CD4-positive, alpha-beta T cell (primary cell): ENCODE data around the gene NEK1. TPM values are rescaled to one million over a fixed set of nuclear protein-coding genes. Genes with fewer than 3 reads are reported as not detected.

Experiments
- ATAC-seq: fragments of 200-7000 bp; cut with Tn5 transposase; one replicate; pipeline ENCODE4 v1.10.0; 2022; ENCODE audit warnings: mild to moderate bottlenecking; ENCODE audit not compliant: poor library complexity
- CTCF ChIA-PET: fragments of 350-600 bp; sonication (Branson Sonifier 250); formaldehyde crosslinking; loops from one replicate; lab custom pipeline; 2021; ENCODE audit warnings: antibody characterized with exemption, inconsistent platforms; lab: Charles Lee
- POLR2A ChIA-PET: fragments of 350-600 bp; sonication (Branson Sonifier 250); formaldehyde crosslinking; loops from one replicate; lab custom pipeline; 2021; ENCODE audit warnings: antibody characterized with exemption, inconsistent platforms; lab: Charles Lee
- DNase-seq, 14 experiments: peaks; one replicate each; pipeline ENCODE4 v3.0.0-alpha.2; 2013 to 2020; ENCODE audit warnings: mixed read lengths in 2 of 14
- H3K27ac ChIP-seq, 2 donors: one replicate each; pipeline versions ENCODE4 v1.5.1 to v1.7.0; 2013; ENCODE audit warnings: low read length in 2 of 2, low read depth in 1 of 2, mild to moderate bottlenecking in 1 of 2
- H3K27me3 ChIP-seq, 2 experiments: 1 replicate in 1 of 2; 2 replicates in 1 of 2; pipeline versions ENCODE4 v1.6.1 to v1.7.0; 2013; ENCODE audit warnings: low read length in 2 of 2, control low read depth in 1 of 2, mild to moderate bottlenecking in 1 of 2, moderate library complexity in 1 of 2; ENCODE audit not compliant: insufficient read depth in 2 of 2, control insufficient read depth in 1 of 2
- H3K36me3 ChIP-seq: one replicate; pipeline ENCODE4 v1.6.1; 2013; ENCODE audit warnings: low read length, control low read depth; ENCODE audit not compliant: insufficient read depth
- H3K4me1 ChIP-seq: one replicate; pipeline ENCODE4 v1.6.1; 2013; ENCODE audit warnings: low read length, control low read depth; ENCODE audit not compliant: insufficient read depth
- H3K4me3 ChIP-seq: one replicate; pipeline ENCODE4 v1.5.1; 2013; ENCODE audit warnings: mild to moderate bottlenecking, low read length, moderate library complexity
- H3K9me3 ChIP-seq, 2 experiments: 1 replicate in 1 of 2; 2 replicates in 1 of 2; pipeline versions ENCODE4 v1.6.1 to v1.7.0; 2013; ENCODE audit warnings: low read length in 2 of 2, mild to moderate bottlenecking in 2 of 2, control low read depth in 1 of 2, moderate library complexity in 1 of 2; ENCODE audit not compliant: control insufficient read depth in 1 of 2, insufficient read depth in 1 of 2
- H3K27ac Mint-ChIP-seq: one replicate; pipeline ENCODE4 v1.8.0; 2020; ENCODE audit warnings: mixed read lengths
- H3K27me3 Mint-ChIP-seq: one replicate; pipeline ENCODE4 v1.8.0; 2021; ENCODE audit warnings: mixed read lengths
- H3K36me3 Mint-ChIP-seq: one replicate; pipeline ENCODE4 v1.8.0; 2021; ENCODE audit warnings: low read depth, mixed read lengths
- H3K4me1 Mint-ChIP-seq: one replicate; pipeline ENCODE4 v1.8.0; 2021; ENCODE audit warnings: low read depth, mixed read lengths
- H3K4me3 Mint-ChIP-seq: one replicate; pipeline ENCODE4 v1.8.0; 2020; ENCODE audit warnings: mild to moderate bottlenecking, mixed read lengths
- H3K9me3 Mint-ChIP-seq: one replicate; pipeline ENCODE4 v1.8.0; 2020; ENCODE audit warnings: mixed read lengths
- intact Hi-C, 2 experiments: fragments of 100-400 bp; cut with DNase I in 1 of 2; cut with micrococcal nuclease in 1 of 2; formaldehyde crosslinking; loops; one replicate each; pipeline versions ENCODE4 v1.15.1 to v1.9.0; 2023 to 2025; cut with DNase I, micrococcal nuclease
- total RNA-seq, 174 experiments: library from RNA in 2 of 174; stranded (reverse) in 2 of 174; gene quantifications; one replicate each; pipeline ENCODE4 v1.2.3 and lab custom pipeline; 2021 to 2026
- TF ChIP-seq, protein P1 (sequence below): fragments of 200-600 bp; IDR thresholded peaks from one replicate; pipeline ENCODE4 v1.8.0; 2022; ENCODE audit warnings: antibody characterized with exemption, mild to moderate bottlenecking

Gene NEK1
- total RNA-seq, 2 experiments from 2014 or later = 9.5 to 10.2 TPM

DNA sequence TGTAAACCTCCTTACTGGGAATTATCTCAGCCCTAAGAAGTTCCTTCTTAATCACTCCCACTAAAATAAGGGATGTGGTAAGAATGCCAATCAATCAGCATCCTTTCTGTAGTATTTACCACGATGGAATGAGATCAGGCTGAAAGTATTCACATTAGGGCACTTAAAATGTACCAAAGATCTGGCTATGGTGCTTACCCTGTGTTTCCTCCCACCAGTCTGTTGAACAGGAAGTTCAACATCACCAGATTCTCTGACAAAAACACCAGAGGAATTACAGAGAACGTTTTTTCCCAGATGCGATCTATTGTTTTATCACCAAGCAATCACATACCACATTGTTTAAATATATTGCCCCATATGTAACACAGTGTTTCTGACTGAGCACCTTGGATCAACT is 5.9 kb upstream of the NEK1 start:
- no peaks in the 10 kb centered on the region for H3K27me3 ChIP-seq
- Mint-ChIP-seq H3K27me3 (no peaks in the 10 kb centered on the region), H3K9me3 (no peaks in the 10 kb centered on the region), H3K4me1 (peaks cover 69% of the 10 kb centered on the region), H3K27ac (peak overlapping the region; percentile 98), H3K36me3 (peaks cover 17% of the 10 kb centered on the region), H3K4me3 (peak overlapping the region; percentile 98)
- DNase-seq (peak in 3 of 14 experiments; percentile 31 to 50 (median 45)), ATAC-seq (no peak)
- no peaks in the 10 kb centered on the region for H3K9me3 ChIP-seq
- H3K4me3 ChIP-seq = no peak overlapping the region
- peak overlapping the region; percentile 1 to 24 for H3K27ac ChIP-seq
- H3K36me3 ChIP-seq = no peaks in the 10 kb centered on the region
- CTCF ChIA-PET = interaction anchor here (0.9 to 1.0 kb wide), 2 partner anchors 16 to 429 kb away, joined by 3 read pairs; no protein-coding TSS in a partner anchor
- peaks cover 21% of the 10 kb centered on the region for H3K4me1 ChIP-seq
- POLR2A ChIA-PET = no interaction called here
- TF ChIP-seq, protein P1, sequence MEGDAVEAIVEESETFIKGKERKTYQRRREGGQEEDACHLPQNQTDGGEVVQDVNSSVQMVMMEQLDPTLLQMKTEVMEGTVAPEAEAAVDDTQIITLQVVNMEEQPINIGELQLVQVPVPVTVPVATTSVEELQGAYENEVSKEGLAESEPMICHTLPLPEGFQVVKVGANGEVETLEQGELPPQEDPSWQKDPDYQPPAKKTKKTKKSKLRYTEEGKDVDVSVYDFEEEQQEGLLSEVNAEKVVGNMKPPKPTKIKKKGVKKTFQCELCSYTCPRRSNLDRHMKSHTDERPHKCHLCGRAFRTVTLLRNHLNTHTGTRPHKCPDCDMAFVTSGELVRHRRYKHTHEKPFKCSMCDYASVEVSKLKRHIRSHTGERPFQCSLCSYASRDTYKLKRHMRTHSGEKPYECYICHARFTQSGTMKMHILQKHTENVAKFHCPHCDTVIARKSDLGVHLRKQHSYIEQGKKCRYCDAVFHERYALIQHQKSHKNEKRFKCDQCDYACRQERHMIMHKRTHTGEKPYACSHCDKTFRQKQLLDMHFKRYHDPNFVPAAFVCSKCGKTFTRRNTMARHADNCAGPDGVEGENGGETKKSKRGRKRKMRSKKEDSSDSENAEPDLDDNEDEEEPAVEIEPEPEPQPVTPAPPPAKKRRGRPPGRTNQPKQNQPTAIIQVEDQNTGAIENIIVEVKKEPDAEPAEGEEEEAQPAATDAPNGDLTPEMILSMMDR = no peak
- intact Hi-C loops = loop anchor here in 1 of 2 experiments (5.0 to 10.0 kb wide), 3 partner anchors 429 to 1303 kb away; partner anchors contain the start of gene DDX60

DNA sequence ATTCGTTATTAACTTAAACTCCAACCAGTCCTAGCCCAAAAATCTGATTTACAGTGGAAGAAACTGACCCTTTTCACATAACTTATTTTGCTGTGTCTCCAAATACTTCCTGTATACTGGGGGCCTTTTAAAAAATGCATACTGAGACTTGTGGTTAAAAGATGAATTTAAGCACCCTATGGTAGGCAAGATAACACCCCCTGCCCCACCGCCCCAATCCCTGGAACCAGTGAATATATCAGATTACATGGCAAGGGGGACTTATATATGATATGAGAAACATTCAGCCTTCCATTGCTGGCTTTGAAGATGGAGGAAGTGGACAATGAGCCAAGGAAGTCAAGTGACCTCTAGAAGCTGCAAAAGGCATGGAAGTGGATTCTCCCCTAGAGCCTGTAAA is 4.9 kb upstream of the NEK1 start:
- peaks cover 69% of the 10 kb centered on the region for H3K4me1 Mint-ChIP-seq
- no peak for DNase-seq
- intact Hi-C loops = loop anchor here in 1 of 2 experiments (5.0 to 10.0 kb wide), 3 partner anchors 430 to 1303 kb away; partner anchors contain the start of gene DDX60
- ATAC-seq = no peak
- Histone ChIP-seq H3K4me3 (no peak overlapping the region), H3K36me3 (no peaks in the 10 kb centered on the region), H3K27me3 (no peaks in the 10 kb centered on the region), H3K27ac (no peak overlapping the region), H3K4me1 (peaks cover 25% of the 10 kb centered on the region), H3K9me3 (no peaks in the 10 kb centered on the region)
- H3K4me3 Mint-ChIP-seq = no peak overlapping the region
- ChIA-PET POLR2A (no interaction called here), CTCF (no interaction called here)
- H3K36me3 Mint-ChIP-seq = peaks cover 22% of the 10 kb centered on the region
- no peaks in the 10 kb centered on the region for H3K27me3 Mint-ChIP-seq
- TF ChIP-seq, protein P1 = no peak
- peak overlapping the region; percentile 98 for H3K27ac Mint-ChIP-seq
- no peaks in the 10 kb centered on the region for H3K9me3 Mint-ChIP-seq

DNA sequence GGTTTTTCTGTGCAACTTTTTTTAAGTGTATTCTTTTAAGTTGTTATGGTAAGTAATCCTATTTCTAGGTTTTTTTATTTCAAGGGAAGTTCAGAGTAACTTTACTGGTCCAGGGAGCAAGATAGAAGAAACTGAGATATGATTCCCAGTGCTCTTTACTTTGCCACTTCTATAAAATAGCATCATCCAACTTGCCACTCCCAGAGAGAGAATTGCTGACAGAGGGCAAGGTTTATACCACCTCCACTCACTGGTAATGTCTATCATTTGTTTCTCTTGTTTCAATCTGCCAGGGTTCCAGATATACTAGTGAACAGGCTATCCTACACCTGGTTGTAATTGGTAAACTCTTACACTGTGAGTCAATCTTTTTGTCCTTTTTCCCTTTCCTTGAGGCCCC is 4.5 kb upstream of the NEK1 start:
- TF ChIP-seq, protein P1 = no peak
- Histone ChIP-seq H3K9me3 (no peaks in the 10 kb centered on the region), H3K36me3 (no peaks in the 10 kb centered on the region), H3K4me1 (peaks cover 23% of the 10 kb centered on the region), H3K4me3 (no peak overlapping the region), H3K27ac (no peak overlapping the region), H3K27me3 (no peaks in the 10 kb centered on the region)
- Mint-ChIP-seq H3K9me3 (no peaks in the 10 kb centered on the region), H3K27me3 (no peaks in the 10 kb centered on the region), H3K4me1 (peaks cover 69% of the 10 kb centered on the region), H3K4me3 (peak overlapping the region; percentile 16), H3K27ac (peak overlapping the region; percentile 21), H3K36me3 (peaks cover 26% of the 10 kb centered on the region)
- no peak for ATAC-seq
- ChIA-PET CTCF (no interaction called here), POLR2A (no interaction called here)
- DNase-seq = no peak
- intact Hi-C loops = loop anchor here in 1 of 2 experiments (5.0 to 10.0 kb wide), 3 partner anchors 430 to 1302 kb away; partner anchors contain the start of gene DDX60
